H9 (cell line): Measurements from ENCODE around the gene GATA5. TPM values are rescaled to one million over a fixed set of nuclear protein-coding genes. Genes with fewer than 3 reads are reported as not detected.

Experiments used
- DNase-seq: peaks from one replicate; pipeline ENCODE4 v3.0.0-alpha.2; 2017
- H2AFZ ChIP-seq: one replicate; pipeline ENCODE4 v1.6.1; 2013; ENCODE audit warnings: mild to moderate bottlenecking, low read length, control low read depth, moderate library complexity
- H2AK5ac ChIP-seq: 2 replicates; pipeline ENCODE4 v1.6.1; 2013; ENCODE audit warnings: low read length, control low read depth, mixed read lengths; ENCODE audit not compliant: insufficient read length
- H2BK120ac ChIP-seq: one replicate; pipeline ENCODE4 v1.6.1; 2013; ENCODE audit warnings: low read depth, mild to moderate bottlenecking, low read length, control low read depth, inconsistent platforms; ENCODE audit not compliant: poor library complexity, severe bottlenecking
- H2BK12ac ChIP-seq: 2 replicates; pipeline ENCODE4 v1.6.1; 2013; ENCODE audit warnings: low read length, control low read depth, mixed read lengths, low read depth; ENCODE audit not compliant: insufficient read length
- H2BK15ac ChIP-seq: 2 replicates; pipeline ENCODE4 v1.6.1; 2013; ENCODE audit warnings: low read depth, low read length, control low read depth
- H2BK20ac ChIP-seq: one replicate; pipeline ENCODE4 v1.6.1; 2013; ENCODE audit warnings: low read depth, mild to moderate bottlenecking, low read length, control low read depth, inconsistent platforms; ENCODE audit not compliant: poor library complexity, severe bottlenecking
- H2BK5ac ChIP-seq: 2 replicates; pipeline ENCODE4 v1.6.1; 2013; ENCODE audit warnings: low read length, control low read depth, mixed read lengths; ENCODE audit not compliant: insufficient read length
- H3K14ac ChIP-seq: 2 replicates; pipeline ENCODE4 v1.6.1; 2013; ENCODE audit warnings: low read length, control low read depth; ENCODE audit not compliant: insufficient read depth
- H3K18ac ChIP-seq: 2 replicates; pipeline ENCODE4 v1.6.1; 2013; ENCODE audit warnings: low read depth, mild to moderate bottlenecking, mixed read lengths, low read length, control low read depth; ENCODE audit not compliant: insufficient read length
- H3K23ac ChIP-seq: 2 replicates; pipeline ENCODE4 v1.6.1; 2013; ENCODE audit warnings: low read length, control low read depth, mixed read lengths, low read depth; ENCODE audit not compliant: insufficient read length
- H3K23me2 ChIP-seq: 2 replicates; pipeline ENCODE4 v1.6.1; 2013; ENCODE audit warnings: low read depth, mild to moderate bottlenecking, mixed read lengths, low read length, control low read depth; ENCODE audit not compliant: insufficient read length, poor library complexity, severe bottlenecking
- H3K27ac ChIP-seq: 2 replicates; pipeline ENCODE4 v1.5.1; 2013; ENCODE audit warnings: low read length, control low read depth, mixed read lengths, low read depth; ENCODE audit not compliant: insufficient read length
- H3K27me3 ChIP-seq: 2 replicates; pipeline ENCODE4 v1.6.1; 2013; ENCODE audit warnings: low read length, control low read depth, inconsistent platforms; ENCODE audit not compliant: insufficient read depth
- H3K4ac ChIP-seq: 2 replicates; pipeline ENCODE4 v1.6.1; 2013; ENCODE audit warnings: low read depth, mild to moderate bottlenecking, control low read depth, inconsistent platforms, low read length, moderate library complexity
- H3K4me1 ChIP-seq: 2 replicates; pipeline ENCODE4 v1.6.1; 2013; ENCODE audit warnings: low read length, control low read depth, inconsistent platforms; ENCODE audit not compliant: insufficient read depth
- H3K4me2 ChIP-seq: 2 replicates; pipeline ENCODE4 v1.6.1; 2013; ENCODE audit warnings: low read length, control low read depth, mixed read lengths; ENCODE audit not compliant: insufficient read length, insufficient read depth
- H3K56ac ChIP-seq: 2 replicates; pipeline ENCODE4 v1.6.1; 2013; ENCODE audit warnings: low read depth, mild to moderate bottlenecking, mixed read lengths, low read length, control low read depth; ENCODE audit not compliant: insufficient read length
- H3K79me1 ChIP-seq: 2 replicates; pipeline ENCODE4 v1.6.1; 2013; ENCODE audit warnings: low read depth, mild to moderate bottlenecking, moderate library complexity, low read length, control low read depth, inconsistent platforms; ENCODE audit not compliant: insufficient read depth, poor library complexity, severe bottlenecking
- H3K79me2 ChIP-seq: 2 replicates; pipeline ENCODE4 v1.6.1; 2013; ENCODE audit warnings: low read length, control low read depth, inconsistent platforms; ENCODE audit not compliant: insufficient read depth
- H3K9ac ChIP-seq: 2 replicates; pipeline ENCODE4 v1.6.1; 2013; ENCODE audit warnings: low read length, control low read depth, mixed read lengths; ENCODE audit not compliant: insufficient read length; ENCODE audit errors: extremely low read depth
- H3K9me3 ChIP-seq: one replicate; pipeline ENCODE4 v1.6.1; 2013; ENCODE audit warnings: low read depth, low read length, inconsistent platforms; ENCODE audit not compliant: control insufficient read depth
- H3T11ph ChIP-seq: one replicate; pipeline ENCODE4 v1.6.1; 2013; ENCODE audit warnings: mild to moderate bottlenecking, low read length, control low read depth, inconsistent platforms
- H4K20me1 ChIP-seq: one replicate; pipeline ENCODE4 v1.6.1; 2013; ENCODE audit not compliant: control insufficient read depth, insufficient read length, insufficient read depth
- H4K5ac ChIP-seq: 2 replicates; pipeline ENCODE4 v1.6.1; 2013; ENCODE audit warnings: low read depth, mild to moderate bottlenecking, mixed read lengths, low read length, control low read depth; ENCODE audit not compliant: insufficient read length
- H4K8ac ChIP-seq: replicated peaks from 2 replicates; pipeline ENCODE4 v1.6.1; 2013; ENCODE audit warnings: low read length, control low read depth, mixed read lengths, low read depth; ENCODE audit not compliant: insufficient read length
- H4K91ac ChIP-seq: 2 replicates; pipeline ENCODE4 v1.6.1; 2013; ENCODE audit warnings: low read depth, mild to moderate bottlenecking, moderate library complexity, mixed read lengths, low read length, control low read depth; ENCODE audit not compliant: insufficient read length
- H3K27ac Mint-ChIP-seq, 3 experiments: 2 replicates in 2 of 3; 3 replicates in 1 of 3; pipeline ENCODE4 v1.8.0; 2020 to 2021; ENCODE audit warnings: mixed read lengths in 3 of 3, mild to moderate bottlenecking in 1 of 3, moderate library complexity in 1 of 3
- H3K27me3 Mint-ChIP-seq: 2 replicates; pipeline ENCODE4 v1.8.0; 2021; ENCODE audit warnings: low read depth, mild to moderate bottlenecking, moderate library complexity, mixed read lengths
- H3K36me3 Mint-ChIP-seq, 3 experiments: 2 replicates in 2 of 3; 3 replicates in 1 of 3; pipeline ENCODE4 v1.8.0; 2020 to 2021; ENCODE audit warnings: low read depth in 3 of 3, mixed read lengths in 3 of 3; ENCODE audit not compliant: insufficient read depth in 1 of 3
- H3K4me1 Mint-ChIP-seq, 2 experiments: 2 replicates each; pipeline ENCODE4 v1.8.0; 2020; ENCODE audit warnings: mixed read lengths in 2 of 2
- H3K4me3 Mint-ChIP-seq, 2 experiments: 2 replicates in 1 of 2; 3 replicates in 1 of 2; pipeline ENCODE4 v1.8.0; 2020 to 2021; ENCODE audit warnings: mild to moderate bottlenecking in 2 of 2, mixed read lengths in 2 of 2, moderate library complexity in 1 of 2
- H3K9me3 Mint-ChIP-seq, 2 experiments: 2 replicates in 1 of 2; 3 replicates in 1 of 2; pipeline ENCODE4 v1.8.0; 2020; ENCODE audit warnings: mild to moderate bottlenecking in 2 of 2, mixed read lengths in 2 of 2, moderate library complexity in 1 of 2
- CTCF ChIP-seq: fragments of 200-600 bp; sonication (generic); conservative IDR thresholded peaks from 3 replicates; pipeline ENCODE4 v1.8.0; 2021; ENCODE audit warnings: antibody characterized with exemption, mild to moderate bottlenecking
- WGBS: extraction: QIAGEN DNeasy Blood & Tissue Kit; methylation state at CpG from one replicate; pipeline ENCODE4 v1.1.7; 2013; ENCODE audit warnings: missing lambda C conversion rate, low lambda C conversion rate, mixed read lengths; ENCODE audit not compliant: insufficient read length; ENCODE audit errors: extremely low coverage; 5-methylcytosine and 5-hydroxymethylcytosine counted together
- total RNA-seq: library from RNA; stranded (reverse); gene quantifications from 2 replicates; pipeline ENCODE4 v1.2.1, GENCODE V29; 2021

GATA5 gene
- total RNA-seq, 1 experiment from 2014 or later, result 0.24 TPM

- H3K27ac ChIP-seq, result no peak overlapping the region
- Mint-ChIP-seq H3K4me3 (no peak overlapping the region), H3K27me3 (peaks cover 12% of the 10 kb centered on the region), H3K4me1 (peaks cover 0 to 10% of the 10 kb centered on the region in 2 experiments; a peak in 2 of 4 replicates), H3K9me3 (no peaks in the 10 kb centered on the region), H3K27ac (no peak overlapping the region), H3K36me3 (no peaks in the 10 kb centered on the region)
- no peaks in the 10 kb centered on the region for H4K20me1 ChIP-seq
- no peak overlapping the region for H2BK20ac ChIP-seq
- no peaks in the 10 kb centered on the region for H3K4me1 ChIP-seq
- H3K27me3 ChIP-seq, result no peaks in the 10 kb centered on the region
- no peaks in the 10 kb centered on the region for H3K23me2 ChIP-seq
- H4K8ac ChIP-seq, result no peak overlapping the region
- no peak overlapping the region for H2BK120ac ChIP-seq
- no peaks in the 10 kb centered on the region for H3K9me3 ChIP-seq
- no peak overlapping the region for H2BK5ac ChIP-seq
- no peak for DNase-seq
- H4K5ac ChIP-seq, result no peak overlapping the region
- H2AFZ ChIP-seq, result no peak overlapping the region
- no peak overlapping the region for H2BK15ac ChIP-seq
- no peak overlapping the region for H3T11ph ChIP-seq
- no peak overlapping the region for H3K23ac ChIP-seq
- no peak overlapping the region for H3K56ac ChIP-seq
- H3K18ac ChIP-seq, result no peak overlapping the region
- no CpG with 5 or more reads among the region's 24 CpGs for WGBS
- no peak overlapping the region for H2BK12ac ChIP-seq
- H2AK5ac ChIP-seq, result no peak overlapping the region
- H4K91ac ChIP-seq, result no peak overlapping the region
- peak; percentile 30 for TF ChIP-seq CTCF
- H3K4me2 ChIP-seq, result no peak overlapping the region
- H3K4ac ChIP-seq, result no peak overlapping the region
- no peak overlapping the region for H3K14ac ChIP-seq
- no peak overlapping the region for H3K9ac ChIP-seq
- no peaks in the 10 kb centered on the region for H3K79me1 ChIP-seq
- no peaks in the 10 kb centered on the region for H3K79me2 ChIP-seq
Measured at GRCh38 chr20:62449951-62450691, 25.7 kb downstream of the GATA5 start.
